ENCODE results near the gene CMSS1.

The CMSS1 gene

GRCh38 chr3:100159331-100160153 is 341.9 kb downstream of the CMSS1 start:
- DNase-seq: no peak

GRCh38 chr3:100160521-100160920 is 342.9 kb downstream of the CMSS1 start:
- no peak for DNase-seq

- no peak for DNase-seq
Observed at GRCh38 chr3:100163787-100164186, 346.1 kb downstream of the CMSS1 start.

DNA sequence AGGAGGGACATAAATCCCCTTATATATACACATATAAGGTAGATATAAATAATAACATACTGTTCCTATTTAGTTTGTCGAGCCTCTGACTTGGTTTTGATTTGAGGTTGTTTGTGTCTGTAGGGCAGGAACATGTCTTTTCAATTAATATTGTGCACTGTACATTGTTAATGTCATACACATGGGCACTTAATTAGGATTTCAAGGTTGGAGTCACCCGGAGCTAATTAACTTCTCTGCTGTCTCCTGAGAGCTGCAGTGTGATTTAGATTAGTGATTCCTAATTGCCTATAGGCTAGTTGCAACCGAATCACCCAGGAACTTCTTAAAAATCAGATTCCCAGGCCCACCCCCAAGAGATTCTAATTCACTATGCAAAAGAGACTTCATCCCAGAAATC is 347.1 kb downstream of the CMSS1 start:
- no peak for DNase-seq

- no peak for DNase-seq
Observed at GRCh38 chr3:100165926-100166550, 348.4 kb downstream of the CMSS1 start.

DNA sequence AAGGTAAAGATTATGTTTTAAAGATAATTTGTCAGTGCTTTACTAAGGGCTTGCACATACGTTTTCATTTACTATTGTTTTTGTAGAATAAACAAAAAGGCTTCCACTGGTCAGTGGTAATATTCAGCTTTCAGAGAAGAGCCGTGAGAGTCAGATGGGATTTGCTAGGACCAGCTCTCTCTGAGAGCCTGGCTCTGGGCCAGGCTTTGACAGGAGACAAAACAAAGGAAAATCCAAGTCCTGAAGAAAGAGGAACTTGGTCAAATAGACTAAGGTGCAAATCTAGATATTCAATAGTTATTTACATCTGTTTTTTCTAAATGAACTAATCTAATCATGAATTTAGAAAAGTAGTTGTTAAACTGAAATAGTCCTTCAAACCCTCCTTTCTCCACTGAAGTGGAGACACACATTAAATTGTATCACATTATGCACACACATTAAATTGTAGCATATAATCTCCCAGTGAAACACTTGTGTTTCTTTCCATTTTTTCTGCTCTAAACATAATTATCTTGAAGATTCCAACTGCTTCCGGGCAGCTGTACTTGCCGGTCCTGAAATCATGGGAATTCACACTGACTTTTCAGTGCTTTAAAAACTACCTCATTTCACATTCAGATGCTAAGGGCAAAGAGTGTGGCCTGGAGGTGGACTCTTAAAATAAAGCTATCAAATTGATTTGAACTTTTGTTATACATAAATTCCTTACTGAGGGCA is 351.7 kb downstream of the CMSS1 start:
- no peak for DNase-seq

- DNase-seq: no peak
Observed at GRCh38 chr3:100170486-100170885, 352.8 kb downstream of the CMSS1 start.

GRCh38 chr3:100171211-100171914 is 353.7 kb downstream of the CMSS1 start:
- no peak for DNase-seq

DNA sequence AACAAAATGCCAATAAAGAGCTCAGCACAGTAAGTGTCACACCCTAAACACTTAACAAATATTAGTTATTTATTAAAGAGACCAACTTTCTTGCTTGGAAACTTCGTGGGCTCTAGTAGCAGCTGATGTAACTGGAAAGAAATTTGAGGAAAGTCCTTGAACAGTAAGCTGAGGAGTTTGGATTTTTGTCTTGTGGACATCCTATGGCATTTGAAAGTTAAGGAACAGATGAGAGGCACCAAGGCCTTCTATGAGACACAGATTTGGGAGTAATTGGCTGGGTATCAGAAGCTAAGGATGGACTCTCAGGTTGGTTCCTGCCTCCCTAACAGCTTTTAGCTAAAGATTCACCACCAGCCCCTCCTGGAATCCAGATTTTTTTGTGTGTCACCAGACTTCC is 356.3 kb downstream of the CMSS1 start:
- no peak for DNase-seq

DNA sequence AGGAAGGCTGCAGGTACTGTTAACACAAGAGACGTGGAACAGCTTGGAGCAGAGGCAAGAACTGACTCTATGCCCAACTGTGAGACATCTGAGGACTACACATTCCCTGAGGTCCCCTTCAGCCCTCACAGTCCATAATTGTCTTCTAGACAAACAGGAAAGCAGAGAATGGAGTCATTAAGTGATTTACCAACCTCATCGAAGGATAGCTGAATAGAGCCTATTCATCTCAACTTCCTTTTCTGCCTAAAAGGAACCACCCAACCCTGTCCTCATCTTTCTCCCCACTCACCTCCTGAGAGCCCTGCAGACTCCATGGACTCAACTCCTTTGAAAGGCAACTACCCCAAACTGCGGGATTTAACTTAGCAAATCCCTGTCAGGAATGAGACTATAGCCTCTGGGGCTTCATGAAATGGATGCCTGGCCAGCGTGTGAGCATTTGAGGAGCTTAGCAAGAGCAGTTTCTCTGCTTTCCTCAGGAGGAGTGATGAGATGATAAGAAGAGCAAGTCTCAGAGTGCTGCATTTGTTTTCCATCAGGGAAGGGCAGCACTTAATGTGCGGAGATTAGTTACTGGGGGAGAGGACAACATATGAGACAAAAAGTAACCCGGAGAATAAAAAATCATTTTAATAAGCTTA is 358.1 kb downstream of the CMSS1 start:
- no peak for DNase-seq

DNA sequence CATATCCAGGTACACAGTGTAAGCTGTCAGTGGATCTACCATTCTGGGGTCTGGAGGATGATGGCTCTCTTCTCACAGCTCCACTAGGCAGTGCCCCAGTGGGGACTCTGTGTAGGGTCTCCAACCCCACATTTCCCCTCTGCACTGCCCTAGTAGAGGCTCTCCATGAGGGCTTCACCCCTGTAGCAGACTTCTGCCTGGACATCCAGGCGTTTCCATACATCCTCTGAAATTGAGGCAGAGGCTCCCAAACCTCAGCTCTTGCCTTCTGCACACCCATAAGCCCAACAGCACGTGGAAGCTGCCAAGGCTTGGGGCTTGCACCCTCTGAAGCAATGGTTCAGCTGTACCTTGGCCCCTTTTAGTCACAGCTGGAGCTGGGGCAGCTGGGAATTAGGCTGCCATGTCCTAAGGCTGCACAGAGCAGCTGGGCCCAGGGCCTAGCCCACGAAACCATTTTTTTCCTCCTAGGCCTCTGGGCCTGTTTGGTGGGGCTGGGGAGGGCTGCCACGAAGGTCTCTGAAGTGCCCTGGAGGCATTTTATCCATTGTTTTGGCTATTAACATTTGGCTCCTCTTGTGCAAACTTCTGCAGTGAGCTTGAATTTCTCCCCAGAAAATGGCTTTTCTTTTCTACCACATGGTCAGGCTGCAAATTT is 362.2 kb downstream of the CMSS1 start:
- no peak for DNase-seq

DNA sequence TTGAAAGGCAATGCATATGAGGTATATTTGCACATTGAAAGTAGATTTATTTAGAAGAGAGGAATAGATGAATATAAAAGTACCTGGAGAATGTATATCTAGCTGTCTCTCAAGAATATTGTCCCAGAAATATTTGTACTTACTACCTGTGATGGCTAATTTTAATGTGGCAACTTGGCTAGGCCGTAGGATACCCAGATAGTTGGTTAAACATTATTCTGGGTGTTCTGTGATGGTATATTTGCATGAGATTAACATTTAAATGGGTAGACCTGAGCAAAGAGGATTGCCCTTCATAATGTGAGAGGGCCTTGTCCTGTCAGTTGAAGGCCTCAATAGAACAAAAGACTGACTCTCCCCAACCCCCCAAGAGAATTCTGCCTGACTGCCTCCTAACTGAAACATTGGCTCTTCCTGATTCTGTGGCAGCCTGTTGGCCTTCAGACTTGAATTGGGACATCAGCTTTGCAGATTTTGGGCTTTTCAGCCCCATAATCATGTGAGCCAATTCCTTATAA is 366.0 kb downstream of the CMSS1 start:
- DNase-seq: no peak

GRCh38 chr3:100184948-100185570 is 367.4 kb downstream of the CMSS1 start:
- DNase-seq: no peak

DNA sequence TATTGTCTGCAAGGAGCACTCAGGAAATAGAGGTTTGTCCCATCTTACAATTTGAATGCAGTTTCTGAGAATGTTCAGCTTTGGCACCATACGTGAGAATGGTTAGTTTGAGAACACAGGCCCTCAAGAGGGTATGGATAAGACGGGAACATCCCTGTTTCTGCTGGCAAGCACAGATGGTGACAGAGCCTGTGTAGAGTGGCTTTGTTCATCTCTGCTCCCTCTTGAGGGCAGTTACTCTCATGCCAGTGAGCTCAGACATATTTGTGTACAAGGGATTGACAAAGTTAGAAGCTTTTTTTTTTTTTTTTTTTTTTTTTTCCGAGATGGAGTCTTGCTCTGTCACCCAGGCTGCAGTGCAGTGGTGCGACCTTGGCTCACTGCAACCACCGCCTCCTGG is 368.2 kb downstream of the CMSS1 start:
- DNase-seq: no peak

DNA sequence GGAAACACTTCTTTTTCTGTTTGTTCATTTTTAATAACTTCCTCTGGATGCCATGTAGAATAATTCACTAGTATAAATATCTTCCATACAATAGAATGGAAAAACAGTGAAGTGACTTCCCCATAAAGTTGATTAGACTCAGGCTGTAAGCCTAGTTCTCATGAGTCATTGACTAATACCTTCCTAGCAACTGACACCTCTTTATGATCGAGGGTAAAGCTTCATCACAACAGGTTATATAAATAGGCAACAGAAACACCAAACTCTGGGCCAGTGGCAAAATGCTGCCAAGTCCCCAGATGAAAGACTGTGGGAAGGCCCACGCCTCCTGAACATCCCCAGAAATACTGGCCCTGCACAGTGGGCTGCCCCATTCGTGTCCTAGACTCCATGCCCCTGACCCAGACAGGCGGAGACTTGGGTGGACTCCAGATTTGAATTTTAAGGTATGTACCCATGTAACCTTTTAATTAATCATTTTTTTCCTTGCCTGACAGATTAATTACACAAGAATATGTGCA is 371.8 kb downstream of the CMSS1 start:
- no peak for DNase-seq

- DNase-seq: no peak
Observed at GRCh38 chr3:100195375-100195774, 377.7 kb downstream of the CMSS1 start.

GRCh38 chr3:100197876-100198275 is 380.2 kb downstream of the CMSS1 start:
- no peak for DNase-seq

DNA sequence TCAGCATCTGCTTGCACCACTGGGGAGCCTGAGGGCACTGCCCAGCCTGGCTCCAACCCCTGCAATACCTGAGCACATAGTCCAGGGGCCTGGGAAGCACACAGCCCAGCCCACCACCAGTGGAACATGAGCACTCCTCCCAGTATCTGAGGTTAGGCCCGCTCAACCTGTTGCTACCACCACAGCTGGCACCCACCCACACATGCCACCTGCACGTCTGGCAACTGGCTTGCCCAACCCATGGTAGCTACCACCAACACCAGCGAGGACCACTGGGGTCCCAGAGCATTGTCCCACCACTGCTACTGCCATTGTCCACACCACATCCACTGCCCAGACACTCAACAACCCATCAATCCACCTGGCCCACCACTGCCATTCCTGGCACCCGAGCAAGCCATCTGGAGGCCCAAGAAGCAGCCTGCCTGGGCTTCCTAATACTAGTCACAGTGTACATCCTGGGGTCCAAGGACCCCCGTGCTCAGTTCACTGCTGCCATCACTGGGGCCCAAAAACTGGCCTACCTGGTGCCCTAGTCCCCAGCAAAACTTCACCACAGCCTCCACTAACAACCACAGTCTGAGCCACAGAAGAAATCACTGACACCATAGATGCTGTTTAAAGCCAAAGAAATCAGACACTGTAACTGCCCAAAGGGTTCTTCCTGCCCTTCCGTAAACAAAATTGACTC is 381.1 kb downstream of the CMSS1 start:
- no peak for DNase-seq

DNA sequence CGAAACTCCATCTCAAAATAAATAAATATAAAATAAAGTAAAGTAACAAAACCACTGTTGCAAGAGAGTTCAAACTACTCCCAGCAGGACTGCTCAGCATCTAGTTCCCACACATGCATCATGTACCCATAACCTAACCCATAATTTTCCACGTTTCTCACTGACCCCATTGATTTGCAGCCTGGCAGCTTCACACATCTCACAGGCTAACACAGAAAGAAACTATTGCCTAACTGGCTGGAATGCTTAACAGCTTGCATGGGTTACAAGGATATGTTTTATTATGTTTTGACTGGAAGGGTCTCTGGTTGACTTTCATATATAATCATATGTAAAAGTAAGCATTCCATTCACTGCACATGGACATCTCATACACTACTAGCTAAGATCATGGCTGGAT is 387.5 kb downstream of the CMSS1 start:
- no peak for DNase-seq

- no peak for DNase-seq
Observed at GRCh38 chr3:100206687-100207086, 389.0 kb downstream of the CMSS1 start.

GRCh38 chr3:100207886-100208285 is 390.2 kb downstream of the CMSS1 start:
- DNase-seq: no peak

Data from activated effector memory CD4-positive, alpha-beta T cell treated with anti-CD3 and anti-CD28 coated beads, Interleukin-2, amount 50 U/mL, for 16 hours (primary cell).